Subcutaneous adipose tissue (tissue), 4 donors: Measurements from ENCODE around the gene EMP1. TPM values are rescaled to one million over a fixed set of nuclear protein-coding genes. Genes with fewer than 3 reads are reported as not detected.

Source experiments
- total RNA-seq, 4 donors: library from RNA; depleted of rRNA; stranded (reverse); fragments of >200 nt; gene quantifications; one replicate each; pipeline ENCODE4 v1.1.0, GENCODE V29; 2016
- TF ChIP-seq, protein P1 (sequence below): fragments of 450-650 bp; IDR thresholded peaks from one replicate; pipeline ENCODE4 v1.5.1; 2016; ENCODE audit warnings: low read depth, mild to moderate bottlenecking, control low read depth, antibody characterized with exemption, moderate library complexity

Gene EMP1
- total RNA-seq, 4 donors from 2014 or later = 583 to 987 (median 676) TPM

GRCh38 chr12:13258717-13259119 is 62.2 kb downstream of the EMP1 start:
- TF ChIP-seq, protein P1, sequence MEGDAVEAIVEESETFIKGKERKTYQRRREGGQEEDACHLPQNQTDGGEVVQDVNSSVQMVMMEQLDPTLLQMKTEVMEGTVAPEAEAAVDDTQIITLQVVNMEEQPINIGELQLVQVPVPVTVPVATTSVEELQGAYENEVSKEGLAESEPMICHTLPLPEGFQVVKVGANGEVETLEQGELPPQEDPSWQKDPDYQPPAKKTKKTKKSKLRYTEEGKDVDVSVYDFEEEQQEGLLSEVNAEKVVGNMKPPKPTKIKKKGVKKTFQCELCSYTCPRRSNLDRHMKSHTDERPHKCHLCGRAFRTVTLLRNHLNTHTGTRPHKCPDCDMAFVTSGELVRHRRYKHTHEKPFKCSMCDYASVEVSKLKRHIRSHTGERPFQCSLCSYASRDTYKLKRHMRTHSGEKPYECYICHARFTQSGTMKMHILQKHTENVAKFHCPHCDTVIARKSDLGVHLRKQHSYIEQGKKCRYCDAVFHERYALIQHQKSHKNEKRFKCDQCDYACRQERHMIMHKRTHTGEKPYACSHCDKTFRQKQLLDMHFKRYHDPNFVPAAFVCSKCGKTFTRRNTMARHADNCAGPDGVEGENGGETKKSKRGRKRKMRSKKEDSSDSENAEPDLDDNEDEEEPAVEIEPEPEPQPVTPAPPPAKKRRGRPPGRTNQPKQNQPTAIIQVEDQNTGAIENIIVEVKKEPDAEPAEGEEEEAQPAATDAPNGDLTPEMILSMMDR = no peak

DNA sequence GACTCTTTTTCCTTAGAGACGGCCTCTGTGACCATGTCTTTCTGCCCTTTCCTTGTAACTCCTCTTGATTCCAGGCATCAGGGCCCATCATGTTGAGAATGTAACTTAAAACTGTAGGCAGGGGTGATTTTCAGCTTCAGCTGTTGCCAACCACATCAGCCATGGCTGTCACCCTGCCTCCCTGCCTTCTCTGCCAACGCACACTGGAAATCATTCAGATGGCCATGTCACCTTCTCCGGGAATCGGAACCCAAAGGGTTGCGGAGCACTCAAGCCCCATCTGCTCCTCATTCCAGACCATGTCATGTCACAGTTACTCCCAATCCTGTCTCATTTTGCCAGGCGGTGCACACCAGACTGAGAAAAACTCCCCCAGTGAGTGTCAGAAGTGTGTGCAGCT is 72.1 kb downstream of the EMP1 start:
- TF ChIP-seq, protein P1 = no peak

Other genes with a start within 250 kb of the EMP1 start
- 1 to 10 TPM in 1 of 4 donors, not detected in 3; 1.8 TPM for gene GPRC5D, start 244.6 kb upstream of the EMP1 start, total RNA-seq
- 10 to 100 TPM; 65.4 to 80.1 (median 71.7) TPM for gene HEBP1, start 196.5 kb upstream of the EMP1 start, total RNA-seq
- gene FAM234B, start 152.3 kb upstream of the EMP1 start, total RNA-seq = 1 to 10 TPM; 5.2 to 6.4 (median 5.7) TPM
- gene GSG1, start 93.1 kb upstream of the EMP1 start, total RNA-seq = not detected